ENCODE data around the gene GID4. TPM values are rescaled to one million over a fixed set of nuclear protein-coding genes. Genes with fewer than 3 reads are reported as not detected.

The GID4 gene
- total and polyA plus RNA-seq, 4 donors: 1.7 to 4.9 (median 3.7) TPM

- Histone ChIP-seq H3K36me3 (ENCODE audit: control insufficient read depth in 4 of 4, insufficient read depth in 3 of 4, low read depth in 1 of 4, low read length in 3 of 4) (peaks cover 0 to 12% (median 3%) of the 10 kb centered on the region in 4 donors), H3K27ac (ENCODE audit: low read depth in 1 of 2, low read length in 2 of 2) (no peak overlapping the region), H3K4me3 (ENCODE audit: low read depth in 1 of 3, low read length in 3 of 3) (no peak overlapping the region), H3K4me1 (ENCODE audit: control insufficient read depth in 4 of 4, insufficient read depth in 4 of 4, low read length in 3 of 4) (no peaks in the 10 kb centered on the region), H3K9me3 (ENCODE audit: control insufficient read depth in 4 of 4, low read length in 3 of 4) (no peaks in the 10 kb centered on the region), H3K27me3 (ENCODE audit: control insufficient read depth in 4 of 4, insufficient read depth in 4 of 4, low read length in 3 of 4) (no peaks in the 10 kb centered on the region), H3K9ac (ENCODE audit: low read depth in 1 of 2, low read length in 2 of 2) (no peak overlapping the region)
- no peak for DNase-seq (ENCODE audit: low spot score)
- no peak for TF ChIP-seq HNF4A (conservative IDR thresholded peaks at IDR 0.05)
- TF ChIP-seq ATF3 (IDR thresholded peaks at IDR 0.05): no peak
- no peak for TF ChIP-seq NR2F2 (IDR thresholded peaks at IDR 0.05)
- no peak for TF ChIP-seq RAD21 (IDR thresholded peaks at IDR 0.05)
- TF ChIP-seq REST (IDR thresholded peaks at IDR 0.05): no peak
- TF ChIP-seq FOXA2 (IDR thresholded peaks at IDR 0.05): no peak
- TF ChIP-seq TAF1 (conservative IDR thresholded peaks at IDR 0.05): no peak
- no peak for TF ChIP-seq RXRA (IDR thresholded peaks at IDR 0.05)
- no peak for TF ChIP-seq ZBTB33 (IDR thresholded peaks at IDR 0.05)
- TF ChIP-seq EGR1 (IDR thresholded peaks at IDR 0.05; ENCODE audit: low read depth in 2 of 2): no peak
- no peak for TF ChIP-seq GABPA (IDR thresholded peaks at IDR 0.05 in 1 of 2, conservative IDR thresholded peaks at IDR 0.05 in 1 of 2)
- no peak for TF ChIP-seq HNF4G (IDR thresholded peaks at IDR 0.05)
- TF ChIP-seq YY1 (IDR thresholded peaks at IDR 0.05): no peak
- TF ChIP-seq JUND (IDR thresholded peaks at IDR 0.05): no peak
- no peak for TF ChIP-seq CTCF (IDR thresholded peaks at IDR 0.05; ENCODE audit: low read depth, low read length, missing input control)
- no peak for TF ChIP-seq FOXA1 (IDR thresholded peaks at IDR 0.05)
- no peak for TF ChIP-seq MAX (IDR thresholded peaks at IDR 0.05)
- no peak for TF ChIP-seq SP1 (IDR thresholded peaks at IDR 0.05)
- WGBS: 88% methylated on average over 9 of the region's 9 CpGs
These were observed 34.3 kb upstream of the GID4 start for GRCh38 chr17:18004884-18005305.
